Kidney (tissue), 14 donors: ENCODE measurements around the gene EPHA5. TPM values are rescaled to one million over a fixed set of nuclear protein-coding genes. Genes with fewer than 3 reads are reported as not detected.

Experiments
- DNase-seq, 5 donors: peaks; one replicate each; pipeline ENCODE4 v3.0.0-alpha.2; 2013 to 2020
- FAIRE-seq: peaks from 2 replicates; lab custom pipeline; 2012; peaks lifted over from hg19 to GRCh38; lab: Jason Lieb, UNC
- H3K27ac ChIP-seq, 2 donors: one replicate each; pipeline ENCODE4 v1.7.0; 2013; ENCODE audit warnings: low read depth in 2 of 2, low read length in 2 of 2, inconsistent platforms in 1 of 2
- H3K27me3 ChIP-seq: one replicate; pipeline ENCODE4 v1.7.1; 2013; ENCODE audit warnings: low read length, inconsistent platforms; ENCODE audit not compliant: control insufficient read depth, insufficient read depth
- H3K36me3 ChIP-seq, 3 donors: one replicate each; pipeline versions ENCODE4 v1.7.0 to v1.7.1; 2013; ENCODE audit warnings: low read length in 3 of 3, control low read depth in 1 of 3, inconsistent platforms in 1 of 3; ENCODE audit not compliant: insufficient read depth in 3 of 3, control insufficient read depth in 2 of 3
- H3K4me1 ChIP-seq, 3 donors: one replicate each; pipeline versions ENCODE4 v1.7.0 to v1.7.1; 2013; ENCODE audit warnings: low read length in 3 of 3, inconsistent platforms in 1 of 3, low read depth in 1 of 3; ENCODE audit not compliant: control insufficient read depth in 2 of 3, insufficient read depth in 2 of 3
- H3K4me3 ChIP-seq, 3 donors: one replicate each; pipeline versions ENCODE4 v1.7.0 to v1.8.1; 2013; ENCODE audit warnings: low read length in 3 of 3, control low read depth in 1 of 3, inconsistent platforms in 1 of 3
- H3K9ac ChIP-seq, 3 donors: one replicate each; pipeline versions ENCODE4 v1.7.0 to v1.7.1; 2013; ENCODE audit warnings: low read length in 3 of 3, control low read depth in 1 of 3, inconsistent platforms in 1 of 3
- H3K9me3 ChIP-seq, 3 donors: one replicate each; pipeline versions ENCODE4 v1.7.0 to v1.7.1; 2013; ENCODE audit warnings: low read length in 3 of 3, control low read depth in 1 of 3, inconsistent platforms in 1 of 3; ENCODE audit not compliant: control insufficient read depth in 2 of 3, insufficient read depth in 1 of 3
- CTCF ChIP-seq: IDR thresholded peaks from 3 replicates; pipeline ENCODE4 v1.5.1; 2012; ENCODE audit warnings: mild to moderate bottlenecking, moderate library complexity, borderline replicate concordance; ENCODE audit not compliant: insufficient read depth; ENCODE audit errors: extremely low read depth
- intact Hi-C: fragments of 100-400 bp; cut with DNase I; formaldehyde crosslinking; loops from one replicate; pipeline ENCODE4 v1.11.1; 2022
- polyA plus RNA-seq: library from polyadenylated mRNA; stranded (reverse); fragments of 350-450 nt; fragmentation: Illumina TruSeq; extraction: RNeasy Lipid Tissue Mini Kit (QIAGEN cat#74804); gene quantifications from one replicate; pipeline ENCODE4 v1.2.3, GENCODE V29; 2014; ENCODE audit warnings: low read depth, low replicate concordance; ENCODE audit not compliant: insufficient read depth
- total RNA-seq: library from RNA; stranded (reverse); fragmentation: NEBNext Ultra II Directional; extraction: Animal tissue kit (Norgen Biotek cat#: 25700); gene quantifications from one replicate; pipeline ENCODE4 v1.2.1, GENCODE V29; 2021
- donor health status: control.
- donor health status: control.
- donor health status: control.
- donor health status: control.
- donor health status: control.
- donor health status: DM: yes; HTN: yes; CAD: no.
- donor health status: Normal renal cell carcinoma (clear cell type).

The EPHA5 gene
- total and polyA plus RNA-seq, 2 donors from 2014 or later = 0.22 TPM; not detected in 1

- intact Hi-C loops = no loop called here
- no peak overlapping the region for H3K4me3 ChIP-seq
- H3K27ac ChIP-seq = no peak overlapping the region
- H3K36me3 ChIP-seq = no peaks in the 10 kb centered on the region
- DNase-seq (no peak), FAIRE-seq (no peak)
- no peaks in the 10 kb centered on the region for H3K27me3 ChIP-seq
- H3K9ac ChIP-seq = no peak overlapping the region
- H3K9me3 ChIP-seq = no peaks in the 10 kb centered on the region
- no peak for TF ChIP-seq CTCF
- H3K4me1 ChIP-seq = no peaks in the 10 kb centered on the region
Measured at GRCh38 chr4:65343342-65343741, 326.9 kb downstream of the EPHA5 start.

- no peak for FAIRE-seq
- Histone ChIP-seq H3K9ac (no peak overlapping the region), H3K4me3 (no peak overlapping the region), H3K27me3 (no peaks in the 10 kb centered on the region), H3K4me1 (no peaks in the 10 kb centered on the region), H3K27ac (no peak overlapping the region), H3K9me3 (no peaks in the 10 kb centered on the region), H3K36me3 (no peaks in the 10 kb centered on the region)
- DNase-seq = no peak
- TF ChIP-seq CTCF = no peak
- intact Hi-C loops = no loop called here
Measured at GRCh38 chr4:65341557-65341956, 328.7 kb downstream of the EPHA5 start.

- no peak overlapping the region for H3K4me3 ChIP-seq
- intact Hi-C loops = no loop called here
- DNase-seq (no peak), FAIRE-seq (no peak)
- H3K9me3 ChIP-seq = no peaks in the 10 kb centered on the region
- no peak overlapping the region for H3K27ac ChIP-seq
- H3K27me3 ChIP-seq = no peaks in the 10 kb centered on the region
- H3K4me1 ChIP-seq = no peaks in the 10 kb centered on the region
- no peak overlapping the region for H3K9ac ChIP-seq
- TF ChIP-seq CTCF = no peak
- no peaks in the 10 kb centered on the region for H3K36me3 ChIP-seq
Measured at GRCh38 chr4:65340382-65341109, 329.7 kb downstream of the EPHA5 start.
